ENCODE measurements around the gene LRRC4C. TPM values are rescaled to one million over a fixed set of nuclear protein-coding genes. Genes with fewer than 3 reads are reported as not detected.

LRRC4C gene
- total RNA-seq, 1 donor from 2014 or later = 2.7 TPM

DNA sequence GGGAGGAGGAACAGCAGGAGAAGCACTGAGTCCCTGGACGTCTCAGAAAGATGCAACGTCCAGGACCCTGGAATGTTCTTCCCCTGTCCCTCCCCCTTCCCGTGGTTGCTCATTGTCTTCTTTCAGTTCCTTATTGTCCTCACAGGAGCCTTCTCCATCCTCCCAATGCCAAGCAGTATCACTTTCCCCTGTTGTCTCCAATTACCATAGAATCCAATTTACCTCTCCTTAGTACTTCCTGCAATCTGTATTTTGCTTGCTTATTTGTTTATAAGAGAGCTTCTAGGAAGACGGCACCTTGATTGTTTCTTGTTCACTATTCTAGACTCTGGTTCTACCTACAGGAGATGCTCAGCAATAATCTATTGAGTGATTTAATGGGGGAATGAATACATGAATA lies 1273.7 kb downstream of the LRRC4C start:
- H4K20me1 ChIP-seq (ENCODE audit: low read depth) = no peaks in the 10 kb centered on the region
- Mint-ChIP-seq H3K27me3 (ENCODE audit: insufficient read depth, low read depth) (peaks cover 6% of the 10 kb centered on the region), H3K4me3 (no peak overlapping the region), H3K4me1 (peaks cover 20% of the 10 kb centered on the region), H3K9me3 (no peaks in the 10 kb centered on the region), H3K27ac (no peak overlapping the region), H3K36me3 (no peaks in the 10 kb centered on the region)
- no peaks in the 10 kb centered on the region for H3K9me3 ChIP-seq (ENCODE audit: low read depth)
- H3K4me2 ChIP-seq = peak overlapping the region; percentile 21
- H3K4me1 ChIP-seq = peaks cover 32% of the 10 kb centered on the region
- no peak overlapping the region for H3K9ac ChIP-seq
- H3K27ac ChIP-seq = no peak overlapping the region
- H3K27me3 ChIP-seq = no peaks in the 10 kb centered on the region
- peaks cover 3% of the 10 kb centered on the region for H3F3A ChIP-seq (ENCODE audit: low read depth)
- no peaks in the 10 kb centered on the region for H3K36me3 ChIP-seq
- no peak overlapping the region for H2AFZ ChIP-seq (replicated peaks)
- H3K4me3 ChIP-seq = no peak overlapping the region
- no peaks in the 10 kb centered on the region for H3K79me2 ChIP-seq (ENCODE audit: low read depth)
- TF ChIP-seq, protein P1, sequence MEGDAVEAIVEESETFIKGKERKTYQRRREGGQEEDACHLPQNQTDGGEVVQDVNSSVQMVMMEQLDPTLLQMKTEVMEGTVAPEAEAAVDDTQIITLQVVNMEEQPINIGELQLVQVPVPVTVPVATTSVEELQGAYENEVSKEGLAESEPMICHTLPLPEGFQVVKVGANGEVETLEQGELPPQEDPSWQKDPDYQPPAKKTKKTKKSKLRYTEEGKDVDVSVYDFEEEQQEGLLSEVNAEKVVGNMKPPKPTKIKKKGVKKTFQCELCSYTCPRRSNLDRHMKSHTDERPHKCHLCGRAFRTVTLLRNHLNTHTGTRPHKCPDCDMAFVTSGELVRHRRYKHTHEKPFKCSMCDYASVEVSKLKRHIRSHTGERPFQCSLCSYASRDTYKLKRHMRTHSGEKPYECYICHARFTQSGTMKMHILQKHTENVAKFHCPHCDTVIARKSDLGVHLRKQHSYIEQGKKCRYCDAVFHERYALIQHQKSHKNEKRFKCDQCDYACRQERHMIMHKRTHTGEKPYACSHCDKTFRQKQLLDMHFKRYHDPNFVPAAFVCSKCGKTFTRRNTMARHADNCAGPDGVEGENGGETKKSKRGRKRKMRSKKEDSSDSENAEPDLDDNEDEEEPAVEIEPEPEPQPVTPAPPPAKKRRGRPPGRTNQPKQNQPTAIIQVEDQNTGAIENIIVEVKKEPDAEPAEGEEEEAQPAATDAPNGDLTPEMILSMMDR (IDR thresholded peaks at IDR 0.05) = no peak
- TF ChIP-seq EZH2 (IDR thresholded peaks at IDR 0.05) = no peak
- DNase-seq (ENCODE audit: low spot score) = peak; percentile 6

DNA sequence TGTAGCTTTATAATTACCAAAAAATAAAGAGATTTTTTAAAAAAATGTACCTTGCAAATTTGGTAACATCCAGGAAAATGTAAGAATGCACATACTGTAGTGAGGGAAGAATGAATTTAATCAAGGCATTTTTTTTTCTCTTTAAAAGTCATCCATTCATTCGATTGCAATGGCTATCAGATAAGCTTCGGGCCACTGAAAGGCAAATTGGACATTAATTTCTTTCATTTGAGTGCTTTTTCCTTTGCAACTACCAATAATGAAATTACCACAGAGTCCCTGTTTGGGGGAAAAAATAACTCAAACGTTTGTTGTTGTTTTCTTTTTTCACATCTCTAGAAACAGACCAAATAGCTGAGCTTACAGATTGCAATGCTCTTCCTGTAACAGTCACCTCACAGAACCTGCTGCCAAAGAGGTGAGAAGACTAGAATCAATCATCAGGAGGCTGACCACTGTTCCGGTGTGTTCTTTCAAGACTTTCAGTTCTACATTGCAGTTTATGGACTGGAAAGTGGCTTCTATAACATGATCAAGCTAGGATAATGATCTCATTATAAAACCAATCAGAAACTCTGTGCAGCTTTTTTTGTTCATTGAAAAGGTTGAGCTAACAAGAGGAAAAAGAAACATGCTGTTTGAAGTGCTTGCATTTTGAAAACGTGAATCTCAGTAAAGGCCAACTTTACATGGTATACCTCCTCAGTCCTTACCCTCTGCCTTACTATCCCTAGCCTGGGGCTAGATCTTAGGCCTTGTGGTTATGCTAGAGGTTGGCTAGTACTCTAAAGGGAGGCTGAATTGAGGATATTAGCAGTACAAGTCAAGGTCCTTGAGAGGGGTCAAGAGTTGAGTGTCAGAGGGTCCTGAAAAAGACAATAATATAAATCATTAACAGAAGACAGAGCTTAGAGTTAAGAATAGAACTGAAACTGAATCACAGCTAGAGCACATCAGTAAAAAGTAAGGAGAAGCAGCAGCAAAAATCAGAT lies 1276.1 kb downstream of the LRRC4C start:
- no peaks in the 10 kb centered on the region for H3K79me2 ChIP-seq (ENCODE audit: low read depth)
- Mint-ChIP-seq H3K27ac (no peak overlapping the region), H3K36me3 (no peaks in the 10 kb centered on the region), H3K4me1 (peaks cover 20% of the 10 kb centered on the region), H3K9me3 (no peaks in the 10 kb centered on the region), H3K4me3 (no peak overlapping the region), H3K27me3 (ENCODE audit: insufficient read depth, low read depth) (peaks cover 6% of the 10 kb centered on the region)
- TF ChIP-seq EZH2phosphoT487 (IDR thresholded peaks at IDR 0.05) = no peak
- TF ChIP-seq, protein P1 (IDR thresholded peaks at IDR 0.05) = no peak
- no peak for TF ChIP-seq EZH2 (IDR thresholded peaks at IDR 0.05)
- H3K27ac ChIP-seq = no peak overlapping the region
- no peak for DNase-seq (ENCODE audit: low spot score)
- H3K27me3 ChIP-seq = no peaks in the 10 kb centered on the region
- no peak overlapping the region for H3K4me3 ChIP-seq
- no peaks in the 10 kb centered on the region for H3K9me3 ChIP-seq (ENCODE audit: low read depth)
- H3K9ac ChIP-seq = no peak overlapping the region
- H3K4me2 ChIP-seq = no peak overlapping the region
- no peaks in the 10 kb centered on the region for H4K20me1 ChIP-seq (ENCODE audit: low read depth)
- no peak overlapping the region for H2AFZ ChIP-seq (replicated peaks)
- H3K4me1 ChIP-seq = peaks cover 32% of the 10 kb centered on the region
- peaks cover 3% of the 10 kb centered on the region for H3F3A ChIP-seq (ENCODE audit: low read depth)
- H3K36me3 ChIP-seq = no peaks in the 10 kb centered on the region

DNA sequence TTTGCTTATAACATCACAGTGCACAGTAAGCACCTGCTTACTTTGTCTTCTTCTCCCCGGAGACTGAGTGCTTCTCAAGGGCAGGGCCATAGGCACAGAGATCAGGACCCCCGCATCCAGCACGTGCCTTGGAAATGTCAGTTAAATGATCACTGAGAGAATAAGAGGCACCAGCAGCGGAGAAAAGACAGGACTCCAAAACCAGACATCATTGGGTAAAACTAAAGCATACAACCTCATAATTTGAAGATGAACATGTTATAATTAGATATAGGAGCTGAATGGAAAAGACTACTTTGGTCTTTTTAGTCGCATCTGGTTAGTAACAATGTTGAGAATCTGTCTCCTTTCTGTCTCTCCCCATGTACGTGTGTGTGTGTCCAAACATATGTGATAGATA lies 1279.9 kb downstream of the LRRC4C start:
- no peaks in the 10 kb centered on the region for H3F3A ChIP-seq (ENCODE audit: low read depth)
- no peaks in the 10 kb centered on the region for H3K36me3 ChIP-seq
- H3K79me2 ChIP-seq (ENCODE audit: low read depth) = no peaks in the 10 kb centered on the region
- H3K27ac ChIP-seq = no peak overlapping the region
- H3K4me3 ChIP-seq = no peak overlapping the region
- no peak for DNase-seq (ENCODE audit: low spot score)
- H3K4me3 Mint-ChIP-seq = no peak overlapping the region
- no peaks in the 10 kb centered on the region for H3K9me3 Mint-ChIP-seq
- H2AFZ ChIP-seq (replicated peaks) = no peak overlapping the region
- H3K27me3 ChIP-seq = no peaks in the 10 kb centered on the region
- H4K20me1 ChIP-seq (ENCODE audit: low read depth) = no peaks in the 10 kb centered on the region
- H3K36me3 Mint-ChIP-seq = no peaks in the 10 kb centered on the region
- H3K27ac Mint-ChIP-seq = no peak overlapping the region
- H3K4me1 Mint-ChIP-seq = no peaks in the 10 kb centered on the region
- H3K4me1 ChIP-seq = peaks cover 9% of the 10 kb centered on the region
- H3K4me2 ChIP-seq = no peak overlapping the region
- TF ChIP-seq, protein P1 (IDR thresholded peaks at IDR 0.05) = no peak
- TF ChIP-seq EZH2phosphoT487 (IDR thresholded peaks at IDR 0.05) (no peak), EZH2 (IDR thresholded peaks at IDR 0.05) (no peak)
- H3K27me3 Mint-ChIP-seq (ENCODE audit: insufficient read depth, low read depth) = peaks cover 7% of the 10 kb centered on the region
- H3K9me3 ChIP-seq (ENCODE audit: low read depth) = no peaks in the 10 kb centered on the region
- no peak overlapping the region for H3K9ac ChIP-seq
